ENCODE measurements around the gene NUP214.

- TF ChIP-seq CTCF (IDR thresholded peaks at IDR 0.05) (no peak), POLR2A (IDR thresholded peaks at IDR 0.05) (no peak), POLR2AphosphoS5 (IDR thresholded peaks at IDR 0.05; ENCODE audit: insufficient read depth in 1 of 2, low read depth in 1 of 2) (no peak)
Measured at GRCh38 chr9:131097948-131098278, 27.5 kb upstream of the NUP214 start.

Measured in vagina (tissue), 2 donors.